ENCODE data around the gene PCYT2. TPM values are rescaled to one million over a fixed set of nuclear protein-coding genes. Genes with fewer than 3 reads are reported as not detected.
A peak's percentile ranks its signal among the peaks of the same experiment; 100 is the strongest.

Gene PCYT2
- total and polyA plus RNA-seq, 2 donors (not counting 1 experiment from before 2014, with no cell fraction given): 33.4 to 34.9 TPM

DNA sequence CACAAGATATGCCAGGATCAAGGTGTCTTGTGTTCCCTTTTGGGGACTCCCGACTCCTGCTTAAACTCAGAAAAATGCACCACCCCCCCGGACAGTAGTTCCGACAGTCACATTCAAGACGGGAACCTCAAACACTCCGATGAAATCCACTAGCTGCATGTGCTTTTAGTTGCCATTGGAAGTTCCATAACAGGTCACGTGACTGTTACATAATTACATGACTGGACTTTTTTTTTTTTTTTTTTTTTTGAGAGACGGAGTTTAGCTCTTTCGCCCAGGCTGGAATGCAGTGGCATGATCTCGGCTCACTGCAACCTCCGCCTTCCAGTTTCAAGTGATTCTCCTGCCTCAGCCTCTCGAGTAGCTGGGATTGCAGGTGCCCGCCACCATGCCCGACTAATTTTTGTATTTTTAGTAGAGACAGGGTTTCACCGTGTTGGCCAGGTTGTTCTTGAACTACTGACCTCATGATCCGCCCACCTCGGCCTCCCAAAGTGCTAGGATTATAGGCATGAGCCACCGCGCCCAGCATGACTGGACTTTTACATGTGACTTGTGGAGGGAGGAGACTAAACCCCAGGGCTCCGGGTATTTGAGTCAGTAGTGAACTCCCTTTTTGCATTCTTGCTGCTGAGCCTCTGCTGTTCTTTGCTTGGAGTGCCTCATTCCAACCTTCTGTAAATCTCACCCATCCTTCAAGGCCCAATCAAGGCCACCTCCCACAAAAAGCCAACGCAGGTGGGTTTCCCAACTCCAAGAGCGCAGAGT is 5.2 kb upstream of the PCYT2 start:
- no peak for DNase-seq
- ATAC-seq (ENCODE audit: low read depth): no peak
- peak overlapping the region; percentile 78 for H3K9ac ChIP-seq (ENCODE audit: low read length)

DNA sequence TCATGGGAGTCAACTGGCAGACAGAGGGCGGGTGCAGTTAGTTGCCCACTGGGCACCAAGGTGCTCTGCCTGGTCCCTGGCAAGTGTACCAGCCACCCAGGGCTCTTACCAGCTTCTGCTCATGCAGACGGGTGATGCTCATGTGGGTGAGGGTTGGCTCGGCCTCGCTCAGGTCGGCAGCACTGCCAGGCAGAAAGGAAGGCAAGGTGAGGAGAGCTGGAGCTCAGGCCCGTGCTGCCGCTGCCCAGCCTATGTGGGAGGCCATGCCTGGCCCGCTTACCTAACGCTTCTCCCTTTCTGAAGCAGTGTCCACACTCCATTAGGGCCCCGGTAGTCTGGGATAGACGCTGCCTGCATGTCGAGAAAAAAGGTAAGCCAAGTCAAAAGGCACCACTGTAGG is 4.1 kb upstream of the PCYT2 start:
- H3K4me1 ChIP-seq (ENCODE audit: control insufficient read depth in 2 of 2, insufficient read depth in 2 of 2, low read length in 2 of 2): peaks cover 20 to 32% of the 10 kb centered on the region in 2 donors
- DNase-seq (no peak), ATAC-seq (ENCODE audit: low read depth) (no peak)
- peaks cover 57% of the 10 kb centered on the region for H4K20me1 ChIP-seq (ENCODE audit: control insufficient read depth, insufficient read depth, low read length, poor library complexity, severe bottlenecking)
- H3K79me2 ChIP-seq (ENCODE audit: control insufficient read depth, insufficient read depth, low read length): peaks cover 57% of the 10 kb centered on the region
- H3K4me3 ChIP-seq (ENCODE audit: control extremely low read depth in 1 of 5, extremely low read depth in 1 of 5, insufficient read depth in 1 of 5, low read depth in 2 of 5, low read length in 4 of 5): no peak overlapping the region
- Mint-ChIP-seq H3K4me1 (peaks cover 31% of the 10 kb centered on the region), H3K4me3 (no peak overlapping the region), H3K9me3 (ENCODE audit: insufficient read depth) (no peaks in the 10 kb centered on the region), H3K27ac (no peak overlapping the region), H3K27me3 (no peaks in the 10 kb centered on the region)
- no peak overlapping the region for H2AFZ ChIP-seq (ENCODE audit: insufficient read depth, low read depth, low read length, poor library complexity, severe bottlenecking)
- H3K27ac ChIP-seq (ENCODE audit: low read length in 2 of 2): no peak overlapping the region
- H3K36me3 ChIP-seq (replicated peaks in 1 of 2; ENCODE audit: control extremely low read depth in 1 of 2, control insufficient read depth in 1 of 2, extremely low read depth in 1 of 2, insufficient read depth in 2 of 2, low read length in 1 of 2): peaks cover 0 to 39% of the 10 kb centered on the region in 2 experiments
- H3K9ac ChIP-seq (ENCODE audit: low read length): no peak overlapping the region
- WGBS (ENCODE audit: insufficient coverage): 98% methylated on average over 12 of the region's 12 CpGs
- no peak overlapping the region for H3K4me2 ChIP-seq (replicated peaks; ENCODE audit: low read depth, low read length, poor library complexity, severe bottlenecking)
- H3K27me3 ChIP-seq (replicated peaks in 1 of 4; ENCODE audit: control extremely low read depth in 1 of 4, control insufficient read depth in 3 of 4, insufficient read depth in 4 of 4, low read length in 3 of 4): no peaks in the 10 kb centered on the region
- H3K9me3 ChIP-seq (ENCODE audit: control extremely low read depth in 1 of 3, control insufficient read depth in 2 of 3, insufficient read depth in 1 of 3, low read length in 2 of 3): peaks cover 0 to 3% (median 0%) of the 10 kb centered on the region in 3 donors
- TF ChIP-seq EZH2 (IDR thresholded peaks at IDR 0.05; ENCODE audit: borderline replicate concordance, insufficient read depth, low read depth, low read length, poor library complexity, severe bottlenecking): no peak
- TF ChIP-seq, protein P1, sequence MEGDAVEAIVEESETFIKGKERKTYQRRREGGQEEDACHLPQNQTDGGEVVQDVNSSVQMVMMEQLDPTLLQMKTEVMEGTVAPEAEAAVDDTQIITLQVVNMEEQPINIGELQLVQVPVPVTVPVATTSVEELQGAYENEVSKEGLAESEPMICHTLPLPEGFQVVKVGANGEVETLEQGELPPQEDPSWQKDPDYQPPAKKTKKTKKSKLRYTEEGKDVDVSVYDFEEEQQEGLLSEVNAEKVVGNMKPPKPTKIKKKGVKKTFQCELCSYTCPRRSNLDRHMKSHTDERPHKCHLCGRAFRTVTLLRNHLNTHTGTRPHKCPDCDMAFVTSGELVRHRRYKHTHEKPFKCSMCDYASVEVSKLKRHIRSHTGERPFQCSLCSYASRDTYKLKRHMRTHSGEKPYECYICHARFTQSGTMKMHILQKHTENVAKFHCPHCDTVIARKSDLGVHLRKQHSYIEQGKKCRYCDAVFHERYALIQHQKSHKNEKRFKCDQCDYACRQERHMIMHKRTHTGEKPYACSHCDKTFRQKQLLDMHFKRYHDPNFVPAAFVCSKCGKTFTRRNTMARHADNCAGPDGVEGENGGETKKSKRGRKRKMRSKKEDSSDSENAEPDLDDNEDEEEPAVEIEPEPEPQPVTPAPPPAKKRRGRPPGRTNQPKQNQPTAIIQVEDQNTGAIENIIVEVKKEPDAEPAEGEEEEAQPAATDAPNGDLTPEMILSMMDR (IDR thresholded peaks at IDR 0.05): no peak
- CTCF ChIA-PET: no interaction called here
- intact Hi-C loops (cut with micrococcal nuclease): no loop called here
- POLR2A ChIA-PET: no interaction called here

More for the DNA sequence above, 5.2 kb upstream of the PCYT2 start:
- peaks cover 0 to 3% (median 0%) of the 10 kb centered on the region in 3 donors for H3K9me3 ChIP-seq (ENCODE audit: control extremely low read depth in 1 of 3, control insufficient read depth in 2 of 3, insufficient read depth in 1 of 3, low read length in 2 of 3)
- peaks cover 16 to 26% of the 10 kb centered on the region in 2 donors for H3K4me1 ChIP-seq (ENCODE audit: control insufficient read depth in 2 of 2, insufficient read depth in 2 of 2, low read length in 2 of 2)
- no peaks in the 10 kb centered on the region for H3K9me3 Mint-ChIP-seq (ENCODE audit: insufficient read depth)
- intact Hi-C loops (cut with micrococcal nuclease): no loop called here
- peaks cover 52% of the 10 kb centered on the region for H4K20me1 ChIP-seq (ENCODE audit: control insufficient read depth, insufficient read depth, low read length, poor library complexity, severe bottlenecking)
- no peaks in the 10 kb centered on the region for H3K27me3 Mint-ChIP-seq
- peak overlapping the region; percentile 91 for H3K4me3 Mint-ChIP-seq
- H3K27ac ChIP-seq (ENCODE audit: low read length in 2 of 2): no peak overlapping the region
- TF ChIP-seq EZH2 (IDR thresholded peaks at IDR 0.05; ENCODE audit: borderline replicate concordance, insufficient read depth, low read depth, low read length, poor library complexity, severe bottlenecking): no peak
- TF ChIP-seq, protein P1 (IDR thresholded peaks at IDR 0.05): no peak
- peaks cover 59% of the 10 kb centered on the region for H3K79me2 ChIP-seq (ENCODE audit: control insufficient read depth, insufficient read depth, low read length)
- WGBS (ENCODE audit: insufficient coverage): 89% methylated on average over 12 of the region's 21 CpGs
- CTCF ChIA-PET: interaction anchor here (1.4 to 1.6 kb wide), 3 partner anchors 11 to 43 kb away, joined by 3 to 8 read pairs (median 3); partner anchors contain the start of gene MAFG
- H3K4me3 ChIP-seq (ENCODE audit: control extremely low read depth in 1 of 5, extremely low read depth in 1 of 5, insufficient read depth in 1 of 5, low read depth in 2 of 5, low read length in 4 of 5): peak overlapping the region in 1 of 5 experiments; percentile 69
- no peaks in the 10 kb centered on the region for H3K27me3 ChIP-seq (replicated peaks in 1 of 4; ENCODE audit: control extremely low read depth in 1 of 4, control insufficient read depth in 3 of 4, insufficient read depth in 4 of 4, low read length in 3 of 4)
- peak overlapping the region; percentile 53 for H3K27ac Mint-ChIP-seq
- peaks cover 0 to 39% of the 10 kb centered on the region in 2 experiments for H3K36me3 ChIP-seq (replicated peaks in 1 of 2; ENCODE audit: control extremely low read depth in 1 of 2, control insufficient read depth in 1 of 2, extremely low read depth in 1 of 2, insufficient read depth in 2 of 2, low read length in 1 of 2)
- H3K4me1 Mint-ChIP-seq: peaks cover 29% of the 10 kb centered on the region
- H2AFZ ChIP-seq (ENCODE audit: insufficient read depth, low read depth, low read length, poor library complexity, severe bottlenecking): no peak overlapping the region
- POLR2A ChIA-PET: interaction anchor here (0.7 kb wide), 1 partner anchor 14 kb away, joined by 3 read pairs; no protein-coding TSS in a partner anchor
- peak overlapping the region; percentile 88 for H3K4me2 ChIP-seq (replicated peaks; ENCODE audit: low read depth, low read length, poor library complexity, severe bottlenecking)
